HG02885 (cell line): ENCODE data around the gene CCNG2.

Experiments
- ATAC-seq: cut with Tn5 transposase; IDR thresholded peaks from one replicate; pipeline ENCODE4 v1.9.1; 2021; ENCODE audit warnings: mild to moderate bottlenecking; ENCODE audit not compliant: unreplicated experiment, poor library complexity

CCNG2 gene, protein sequence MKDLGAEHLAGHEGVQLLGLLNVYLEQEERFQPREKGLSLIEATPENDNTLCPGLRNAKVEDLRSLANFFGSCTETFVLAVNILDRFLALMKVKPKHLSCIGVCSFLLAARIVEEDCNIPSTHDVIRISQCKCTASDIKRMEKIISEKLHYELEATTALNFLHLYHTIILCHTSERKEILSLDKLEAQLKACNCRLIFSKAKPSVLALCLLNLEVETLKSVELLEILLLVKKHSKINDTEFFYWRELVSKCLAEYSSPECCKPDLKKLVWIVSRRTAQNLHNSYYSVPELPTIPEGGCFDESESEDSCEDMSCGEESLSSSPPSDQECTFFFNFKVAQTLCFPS

DNA sequence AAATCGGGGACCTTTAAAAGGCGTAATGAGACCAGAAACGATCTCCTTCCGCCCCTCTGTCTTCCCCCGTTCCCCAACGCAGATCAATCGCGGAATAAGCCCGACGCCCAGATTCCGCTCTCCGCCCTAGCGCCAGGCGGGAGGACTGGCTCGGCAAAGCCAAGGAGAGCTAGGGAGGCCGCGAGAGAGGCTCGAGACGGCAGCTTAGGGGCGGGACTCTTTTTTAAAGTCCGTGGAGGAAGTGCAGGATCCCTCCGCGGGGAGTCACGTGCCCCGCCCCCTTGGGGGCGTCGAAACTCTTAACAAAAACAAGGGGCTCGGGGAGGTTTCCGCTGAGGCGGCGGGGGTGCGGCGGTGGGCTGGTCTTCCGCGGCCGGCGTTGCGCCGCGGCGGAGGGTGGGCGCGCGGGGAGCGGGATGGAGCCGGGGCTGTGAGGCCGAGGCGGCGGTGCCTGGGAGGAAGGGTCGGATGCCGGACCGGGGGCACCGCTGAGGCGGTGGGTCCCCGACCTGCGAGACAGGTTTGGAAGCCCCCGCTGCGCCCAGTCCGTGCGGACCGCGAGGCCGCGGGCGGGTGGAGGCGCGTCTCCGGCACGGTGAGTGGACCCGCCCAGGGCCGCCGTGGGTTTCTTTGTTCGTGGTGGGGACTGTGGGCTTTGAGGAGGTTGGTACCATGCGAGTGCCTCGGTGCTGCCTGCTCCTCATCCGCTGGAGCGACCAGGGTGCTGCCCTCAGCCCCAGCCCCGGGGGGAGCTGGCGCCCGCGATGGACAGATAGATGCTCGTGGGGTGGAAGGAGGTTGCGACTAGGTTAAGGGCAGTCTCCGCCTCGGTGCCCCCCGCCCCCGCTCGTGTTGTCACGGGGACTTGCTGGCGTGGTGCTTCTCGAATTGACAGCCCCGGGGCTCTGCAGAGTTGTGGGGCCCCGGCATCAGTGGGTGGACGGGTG lies at the start of gene CCNG2:
TSS of gene CCNG2 (plus strand) at position 296 of the 947 bp plus-strand sequence. CDS start 1,326 bp downstream, outside the sequence.
- ATAC-seq = peak; percentile 19

DNA sequence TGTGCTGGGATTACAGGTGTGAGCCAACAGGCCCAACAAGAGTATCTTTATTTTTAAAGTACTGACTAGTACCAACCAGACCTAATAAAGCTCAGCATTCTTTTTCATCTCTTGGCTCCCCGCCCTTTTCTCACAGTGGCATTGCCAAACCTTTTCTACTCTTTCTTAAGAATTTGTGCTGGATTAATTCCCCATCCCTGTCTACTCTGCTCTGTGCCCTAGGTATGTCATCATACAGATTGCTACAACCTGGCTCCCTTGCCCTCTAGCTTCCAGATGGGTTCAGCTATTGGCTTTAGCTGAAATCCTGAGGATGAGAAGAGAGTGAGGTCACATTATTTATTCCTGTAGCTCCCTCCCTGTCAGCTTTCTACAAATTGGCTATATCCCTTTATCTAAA lies 46.3 kb upstream of the CCNG2 start:
- no peak for ATAC-seq

DNA sequence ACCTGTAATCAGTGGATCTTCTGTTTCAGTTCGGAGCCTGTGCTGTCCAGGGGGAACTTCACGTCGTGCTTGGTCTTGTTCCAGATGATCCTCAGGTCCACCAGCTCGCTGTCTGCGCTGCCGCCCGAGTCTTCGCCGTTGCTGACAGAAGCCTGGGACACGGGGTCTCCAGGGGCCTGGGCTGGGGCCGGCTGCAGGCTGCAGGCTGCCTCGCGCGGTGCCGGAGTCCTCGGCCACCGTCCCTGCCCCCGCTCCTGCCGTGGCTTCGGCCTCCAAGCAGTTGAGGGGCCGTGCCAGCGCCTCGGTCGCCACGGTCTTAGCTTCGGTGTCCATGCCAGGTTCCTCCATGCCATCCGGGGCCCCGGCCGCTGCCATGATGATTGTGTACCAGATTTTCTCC lies 43.9 kb upstream of the CCNG2 start:
- ATAC-seq = no peak

DNA sequence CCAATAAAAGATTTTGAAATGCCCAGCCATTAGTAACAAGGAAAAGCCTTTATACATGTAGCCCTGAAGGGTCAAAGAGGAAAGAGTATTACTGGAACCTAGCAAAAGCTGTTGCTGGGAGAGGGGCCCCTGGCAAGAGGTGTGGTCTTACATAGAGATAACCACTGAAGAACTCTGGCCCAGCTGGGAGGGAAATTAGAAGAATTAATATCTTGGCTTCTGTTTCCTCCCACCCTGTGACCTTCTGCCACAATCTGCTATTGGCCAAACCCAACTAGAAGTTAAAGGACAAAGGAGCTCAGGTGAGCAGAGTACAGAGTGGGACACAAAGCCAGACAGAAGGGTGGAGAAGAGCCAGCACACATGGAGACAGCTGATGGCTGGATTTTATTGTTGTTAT lies 39.3 kb upstream of the CCNG2 start:
- no peak for ATAC-seq

DNA sequence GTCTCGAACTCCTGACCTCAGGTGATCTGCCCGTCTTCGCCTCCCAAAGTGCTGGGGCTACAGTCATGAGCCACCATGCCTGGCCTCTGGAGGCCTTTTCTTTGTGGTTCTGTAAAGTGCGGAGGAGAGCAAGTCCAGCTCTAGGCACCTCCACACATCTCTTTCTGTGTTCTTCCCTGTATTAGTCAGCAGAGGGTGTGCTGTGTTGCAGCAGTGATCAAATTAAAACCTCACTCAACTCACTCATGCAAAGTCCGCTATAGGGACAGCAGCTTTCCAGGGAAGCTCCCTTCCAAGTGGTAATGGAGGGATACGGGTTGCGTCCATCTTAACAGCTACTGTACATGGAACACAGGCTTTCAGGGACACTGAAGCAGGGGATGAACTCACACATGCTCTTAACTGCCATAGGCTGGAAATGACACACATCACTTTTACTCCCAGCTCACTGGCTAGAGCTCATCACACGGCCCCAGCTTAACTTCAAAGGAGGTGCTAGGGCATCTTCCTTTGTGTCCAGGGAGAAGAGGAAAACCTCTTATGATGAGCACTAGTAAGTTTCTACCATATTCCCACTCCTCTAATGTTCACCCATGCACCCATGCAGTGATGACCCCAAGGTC lies 36.0 kb upstream of the CCNG2 start:
- peak; percentile 95 for ATAC-seq

DNA sequence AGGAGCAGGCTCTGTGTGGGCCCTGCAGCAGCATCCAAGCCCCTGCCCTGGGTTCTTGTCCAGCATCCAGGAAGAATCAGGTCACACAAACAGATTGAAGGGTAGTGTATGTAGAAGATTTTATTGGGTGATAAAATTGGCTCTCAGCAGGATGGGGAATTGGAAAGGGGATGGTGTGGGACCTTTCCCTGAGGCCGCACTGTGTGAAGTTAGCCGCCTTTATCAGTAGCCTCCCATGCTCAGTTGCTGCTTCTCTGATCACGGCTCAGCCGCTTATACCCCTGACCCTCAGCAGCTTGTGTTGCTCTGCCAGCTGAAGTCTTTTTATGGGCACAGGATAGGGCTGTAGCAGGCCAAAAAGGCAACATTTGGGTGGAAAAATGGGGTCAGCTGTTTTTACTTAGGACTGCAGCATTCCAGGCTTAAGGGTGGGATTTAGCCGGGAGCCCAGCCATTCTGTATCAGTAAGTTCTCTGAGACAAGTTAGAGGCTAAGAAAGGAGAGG lies 35.2 kb upstream of the CCNG2 start:
- no peak for ATAC-seq

DNA sequence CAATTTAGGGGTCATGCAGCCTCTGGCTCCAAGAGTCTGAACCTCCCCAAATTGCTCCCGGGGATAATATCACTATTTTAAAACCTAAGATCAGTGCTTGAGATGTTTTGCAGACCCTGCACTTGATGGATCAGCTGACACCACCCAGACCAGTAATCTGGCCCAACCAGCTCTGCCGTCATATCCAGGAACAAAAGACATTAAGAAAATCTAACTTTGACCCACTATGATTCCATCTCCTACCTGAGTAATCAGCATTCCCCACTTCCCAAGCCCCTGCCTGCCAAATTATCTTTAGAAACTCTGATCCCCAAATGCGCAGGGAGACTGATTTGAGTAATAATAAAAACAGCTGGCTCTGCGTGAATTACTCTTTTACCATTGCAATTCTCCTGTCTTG lies 34.4 kb upstream of the CCNG2 start:
- no peak for ATAC-seq

DNA sequence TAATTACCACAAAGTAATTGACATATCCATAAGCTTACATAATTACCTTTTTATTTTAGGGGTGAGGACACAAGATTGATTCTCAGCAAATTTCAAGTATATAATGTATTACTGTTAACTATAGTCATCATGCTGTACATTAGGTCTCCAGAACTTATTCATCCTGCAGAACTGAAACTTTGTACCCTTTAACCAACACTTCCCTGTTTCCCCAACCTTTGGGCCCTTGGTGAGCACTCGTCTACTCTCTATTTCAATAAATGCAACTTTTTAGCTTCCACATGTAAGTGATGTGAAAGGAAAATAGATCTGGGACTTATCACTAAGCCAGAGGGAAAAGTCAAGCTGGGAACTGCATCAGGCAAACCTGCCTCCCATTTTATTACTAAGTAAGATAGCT lies 33.6 kb upstream of the CCNG2 start:
- no peak for ATAC-seq

DNA sequence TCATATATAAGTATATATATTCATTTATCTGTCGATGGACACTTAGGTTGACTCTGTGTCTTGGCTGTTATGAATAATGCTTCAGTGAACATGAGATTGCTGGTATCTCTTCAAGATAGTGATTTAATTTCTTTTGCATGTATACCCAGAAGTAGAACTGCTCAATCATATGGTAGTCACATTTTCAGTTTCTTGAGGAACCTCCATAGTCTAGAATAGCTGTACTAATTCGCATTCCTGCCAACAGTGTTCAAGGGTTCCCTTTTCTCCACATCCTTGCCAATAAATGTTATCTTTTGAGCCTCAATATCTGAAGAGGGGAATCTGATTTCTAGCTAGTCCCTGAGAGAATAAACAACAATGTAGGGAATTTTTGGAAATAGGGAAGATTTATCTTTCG lies 32.4 kb upstream of the CCNG2 start:
- ATAC-seq = no peak

DNA sequence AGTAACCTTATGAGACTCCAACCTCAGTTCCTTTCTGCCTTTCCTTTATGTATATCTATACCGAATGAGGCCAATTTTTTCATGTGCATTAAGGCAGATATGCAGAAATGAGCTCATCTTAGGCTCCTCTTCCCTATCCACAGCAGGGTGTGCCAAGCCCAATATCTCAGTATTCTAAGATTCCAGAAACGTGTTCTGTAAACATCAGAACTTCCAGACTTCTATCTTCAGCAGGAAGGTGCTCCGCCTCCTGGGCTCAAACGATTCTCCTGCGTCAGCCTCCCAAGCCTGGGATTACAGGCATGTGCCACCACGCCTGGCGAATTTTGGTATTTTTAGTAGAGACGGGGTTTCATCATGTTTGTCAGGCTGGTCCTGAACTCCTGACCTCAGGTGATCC lies 31.0 kb upstream of the CCNG2 start:
- no peak for ATAC-seq

DNA sequence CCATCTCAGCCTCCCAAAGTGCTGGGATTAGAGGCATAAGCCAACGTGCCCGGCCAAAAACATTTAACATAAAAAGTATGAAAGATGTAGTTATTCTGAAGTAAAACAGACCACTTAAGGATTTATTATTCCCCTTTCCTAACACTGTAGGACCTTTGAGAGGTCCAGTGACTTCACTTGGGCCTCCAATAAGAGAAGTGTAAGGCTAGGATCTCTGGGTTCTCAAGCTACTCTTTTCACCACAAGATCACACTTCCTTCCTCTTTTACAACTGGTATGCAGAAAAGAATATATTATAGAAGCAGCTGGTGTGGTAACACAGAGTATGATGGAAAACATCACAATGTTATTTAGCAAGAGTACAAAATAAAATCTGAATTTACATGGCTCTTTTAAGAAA lies 30.2 kb upstream of the CCNG2 start:
- peak; percentile 93 for ATAC-seq

DNA sequence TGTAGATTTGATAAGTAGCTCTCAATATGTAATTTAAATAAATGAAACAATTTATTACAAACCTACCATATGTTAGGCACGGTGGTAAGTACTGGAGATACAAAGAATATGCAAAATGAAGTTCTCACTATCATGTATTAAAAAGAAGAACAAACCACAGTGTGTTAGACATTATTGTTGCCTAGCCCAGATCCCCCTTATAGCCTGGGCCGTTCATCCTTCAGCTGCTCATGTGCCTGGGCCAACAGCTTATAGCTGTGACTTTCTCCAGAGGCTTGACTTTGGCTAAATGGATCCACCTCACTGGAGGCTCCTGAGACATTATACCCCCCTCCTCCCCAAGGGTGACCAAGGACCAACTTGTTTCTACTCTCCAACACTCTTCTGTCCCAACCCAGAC lies 29.8 kb upstream of the CCNG2 start:
- peak; percentile 53 for ATAC-seq

DNA sequence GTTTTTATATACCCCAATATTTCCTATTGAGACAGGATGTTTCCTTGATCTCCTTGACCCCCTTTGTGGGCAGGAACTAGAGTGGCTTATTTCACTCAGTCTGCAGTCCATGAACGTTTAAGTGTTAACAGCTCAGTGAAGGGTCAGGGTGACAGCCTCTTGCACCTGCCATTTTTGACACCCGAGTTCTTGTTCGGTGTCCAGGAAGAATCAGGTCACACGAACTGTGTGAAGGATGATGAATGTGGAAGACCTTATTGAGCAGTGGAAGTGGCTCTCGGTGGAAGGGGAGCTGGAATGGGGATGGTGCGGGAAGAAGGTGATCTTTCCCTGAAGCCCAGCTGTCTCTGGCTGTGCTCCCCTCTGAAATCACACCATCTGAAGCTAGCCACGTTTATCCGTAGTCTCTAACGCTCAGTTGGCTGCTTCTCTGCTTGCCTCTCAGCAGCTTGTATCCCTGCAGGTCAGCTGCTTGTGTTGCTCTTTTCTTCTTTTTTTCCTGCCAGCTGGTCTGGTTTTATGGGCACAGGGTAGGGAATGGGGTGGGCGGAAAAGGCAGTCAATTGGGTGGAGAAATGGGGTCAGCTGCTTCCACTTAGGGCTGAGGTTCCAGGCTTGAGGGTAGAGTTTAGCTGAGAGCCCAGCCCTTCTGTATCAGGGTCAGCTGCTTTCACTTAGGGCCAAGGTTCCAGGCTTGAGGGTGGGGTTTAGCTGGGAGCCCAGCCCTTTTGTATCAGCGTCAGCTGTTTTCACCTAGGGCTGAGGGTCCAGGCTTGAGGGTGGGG lies 29.0 kb upstream of the CCNG2 start:
- ATAC-seq = no peak

DNA sequence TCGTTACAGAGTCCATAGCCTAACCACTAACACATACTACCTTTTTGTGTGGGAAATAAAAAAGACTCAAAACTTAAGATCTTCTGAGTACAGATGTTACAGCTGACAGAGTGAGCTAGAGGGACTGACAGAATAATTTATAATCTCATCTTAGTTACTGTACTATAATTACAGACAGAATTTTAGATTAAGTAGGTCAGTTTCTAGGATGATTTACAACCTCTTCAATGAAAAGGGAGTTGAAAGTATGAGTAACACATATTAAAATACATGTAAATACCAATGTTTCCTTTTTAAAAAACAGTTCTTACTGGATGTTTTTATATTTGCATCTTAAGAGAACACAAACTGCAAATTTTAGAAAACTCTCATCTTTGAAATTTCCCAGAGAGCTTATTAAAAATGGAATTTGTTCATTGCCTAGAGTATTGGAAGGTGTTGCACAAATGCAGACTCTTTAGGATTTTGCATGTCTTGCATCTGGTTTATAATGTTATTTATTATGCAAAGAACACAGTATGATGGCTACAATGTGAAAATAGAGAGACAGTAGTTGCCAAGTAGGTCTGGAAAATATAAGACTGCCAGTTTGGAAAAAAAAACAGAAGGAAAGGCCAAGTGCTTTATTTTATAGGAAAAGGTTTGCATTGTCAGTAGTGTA lies 24.2 kb upstream of the CCNG2 start:
- no peak for ATAC-seq

DNA sequence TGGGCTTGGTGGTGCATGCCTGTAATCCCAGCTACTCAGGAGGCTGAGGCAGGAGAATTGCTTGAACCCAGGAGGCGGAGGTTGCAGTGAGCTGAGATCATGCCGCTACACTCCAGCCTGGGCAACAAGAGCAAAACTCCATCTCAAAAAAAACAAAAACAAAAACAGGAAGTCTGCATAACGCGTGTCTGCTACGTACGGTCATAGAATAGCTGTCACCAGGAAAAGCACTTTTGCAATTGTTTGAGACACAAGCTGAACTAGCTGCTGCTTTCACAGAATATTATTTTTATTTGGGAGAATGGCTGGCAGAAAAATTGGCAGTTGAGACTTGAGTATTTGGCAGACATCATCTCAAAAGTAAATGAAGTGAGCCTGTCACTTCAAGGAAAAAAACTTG lies 19.6 kb upstream of the CCNG2 start:
- peak; percentile 58 for ATAC-seq

DNA sequence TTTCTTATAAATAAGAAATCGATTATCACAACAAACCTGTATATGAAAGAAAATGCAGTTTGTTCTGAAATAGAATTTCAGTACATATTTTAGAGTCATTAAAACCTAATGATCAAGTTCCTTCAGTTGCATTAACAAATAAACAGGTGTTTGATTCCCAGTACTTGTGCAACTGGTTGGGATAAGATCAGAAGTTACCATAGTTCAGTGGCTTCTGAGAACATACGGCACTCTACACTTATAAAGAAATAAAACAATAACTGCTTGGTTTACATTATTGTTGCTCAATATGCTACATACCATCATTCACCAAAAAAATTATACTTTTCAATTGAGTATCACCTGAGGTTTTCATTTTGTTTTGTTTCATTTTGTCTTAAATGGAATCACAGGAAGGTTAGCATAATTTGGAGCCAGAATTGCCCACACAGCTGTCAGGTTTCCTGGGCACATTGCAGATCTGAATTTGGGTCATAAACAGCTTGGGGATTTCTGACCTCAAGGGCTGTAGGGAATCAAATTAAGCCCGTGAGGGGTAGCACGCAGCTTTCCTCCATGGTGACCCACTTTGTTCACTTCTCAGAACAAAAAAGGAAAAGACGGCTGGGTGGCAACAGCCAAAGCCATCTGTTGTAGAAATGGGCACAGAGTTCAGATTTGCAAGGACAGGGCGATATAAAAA lies 14.9 kb upstream of the CCNG2 start:
- ATAC-seq = no peak

DNA sequence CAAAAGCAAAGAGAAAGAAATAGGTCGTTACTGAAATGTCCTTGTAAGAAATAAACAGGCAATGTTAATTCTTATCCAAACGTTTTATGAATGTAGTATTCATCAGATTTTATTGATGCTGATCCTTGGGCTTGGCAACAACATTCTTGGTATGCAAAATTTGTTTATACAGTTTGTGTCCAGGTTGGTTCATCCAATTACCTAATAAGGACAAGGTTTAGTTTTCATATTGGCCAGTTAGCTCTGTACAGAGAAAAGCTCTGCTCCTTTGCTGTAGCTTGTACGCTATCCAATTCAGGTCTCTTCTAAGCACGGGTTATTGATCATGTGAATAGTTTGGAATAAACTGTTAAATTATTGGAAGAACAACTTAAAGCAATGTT lies 14.4 kb upstream of the CCNG2 start:
- no peak for ATAC-seq

DNA sequence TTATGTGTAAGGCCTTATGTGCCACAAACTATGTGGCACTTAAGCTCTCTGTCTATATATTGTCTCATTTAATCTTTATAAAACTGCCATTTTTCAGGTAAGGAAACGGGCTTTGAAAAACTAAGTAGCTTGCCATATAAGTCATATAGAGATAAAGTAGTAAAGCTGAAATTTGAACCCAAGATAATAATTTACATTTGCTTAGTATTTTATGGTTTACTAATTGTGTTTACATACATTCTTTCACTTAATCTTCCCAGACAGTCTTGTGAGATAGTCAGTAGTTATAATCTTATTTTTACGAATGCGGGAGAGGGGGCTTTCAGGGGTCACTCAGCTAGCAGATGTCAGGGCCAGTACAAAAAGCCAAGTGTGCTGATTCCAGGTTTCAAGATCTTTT lies 13.9 kb upstream of the CCNG2 start:
- ATAC-seq = no peak

DNA sequence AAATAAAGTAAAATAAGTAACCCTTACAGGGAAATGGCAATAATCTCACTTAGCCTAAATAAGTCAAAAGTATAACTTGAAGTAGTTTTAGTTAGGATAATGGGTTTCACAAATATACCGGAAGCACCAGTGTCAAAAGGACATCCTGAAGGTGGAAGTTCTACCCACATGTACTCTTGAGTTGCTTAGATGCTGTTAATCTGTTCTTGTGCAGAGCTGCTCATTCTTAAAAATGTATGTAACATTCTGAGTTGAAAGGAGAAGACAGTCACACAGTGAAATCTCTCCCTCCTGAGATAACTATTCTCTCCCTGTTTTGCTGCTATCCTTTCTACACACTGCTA lies 11.2 kb upstream of the CCNG2 start:
- ATAC-seq = peak; percentile 44
